HCT116 (cell line): Measurements from ENCODE around the gene GPC5. TPM values are rescaled to one million over a fixed set of nuclear protein-coding genes. Genes with fewer than 3 reads are reported as not detected.

Experiments
- ATAC-seq: fragments of 200-7000 bp; cut with Tn5 transposase; 2 replicates; pipeline ENCODE4 v1.9.1; 2020; ENCODE audit warnings: mild to moderate bottlenecking, moderate library complexity
- BruUV-seq: library from RNA; stranded (reverse); fragments of 400-500 nt; replicated peaks from 2 replicates; lab custom pipeline; 2021; lab: Mats Ljungman, UMichigan
- CTCF ChIA-PET: fragments of 300-600 bp; sonication (Branson Sonifier 250); formaldehyde crosslinking; loops from one replicate; lab custom pipeline; 2021; ENCODE audit warnings: antibody characterized with exemption; lab: Charles Lee
- POLR2A ChIA-PET: fragments of 300-600, 350-600 bp; sonication (Branson Sonifier 250); formaldehyde crosslinking; loops from one replicate; lab custom pipeline; 2021; ENCODE audit warnings: antibody characterized with exemption; lab: Charles Lee
- RAD21 ChIA-PET, 2 experiments: fragments of 300-600 bp; sonication (Branson Sonifier 250); formaldehyde crosslinking; loops; one replicate each; lab custom pipeline; 2023; ENCODE audit warnings: low total read pairs in 2 of 2; ENCODE audit not compliant: uncharacterized antibody in 2 of 2, unreplicated experiment in 2 of 2, low non-redundant PET in 1 of 2; lab: Charles Lee
- DNase-seq: peaks from one replicate; pipeline ENCODE4 v3.0.0-alpha.2; 2010; ENCODE audit warnings: low read depth, low spot score
- H2AFZ ChIP-seq: fragments of 200-600 bp; shearing (Covaris generic), sonication (generic); 2 replicates; pipeline ENCODE4 v1.6.1; 2017; ENCODE audit warnings: low read depth, mixed run types, mixed read lengths, antibody characterized with exemption, low read length; ENCODE audit not compliant: poor library complexity, severe bottlenecking
- H3K27ac ChIP-seq: 2 replicates; pipeline ENCODE4 v1.5.1; 2012; ENCODE audit warnings: low read depth, low read length
- H3K27me3 ChIP-seq: fragments of 200-600 bp; sonication (generic); 2 replicates; pipeline ENCODE4 v1.6.1; 2016; ENCODE audit warnings: mixed run types, low read length, mixed read lengths; ENCODE audit not compliant: insufficient read depth
- H3K36me3 ChIP-seq, 2 experiments: fragments of 200-500 bp in 1 of 2; fragments of 200-600 bp in 1 of 2; sonication (Bioruptor generic) in 1 of 2; sonication (generic) in 1 of 2; 2 replicates each; pipeline versions ENCODE4 v1.5.1 to v1.6.1; 2014 to 2016; ENCODE audit warnings: low read length in 2 of 2, inconsistent platforms in 1 of 2, mixed read lengths in 1 of 2, mixed run types in 1 of 2; ENCODE audit not compliant: insufficient read depth in 2 of 2, control insufficient read depth in 1 of 2
- H3K4me1 ChIP-seq, 2 experiments: fragments of 200-600 bp in 1 of 2; sonication (generic) in 1 of 2; 2 replicates each; pipeline versions ENCODE4 v1.5.1 to v1.6.1; 2012 to 2017; ENCODE audit warnings: low read length in 2 of 2, inconsistent platforms in 1 of 2, mild to moderate bottlenecking in 1 of 2, mixed read lengths in 1 of 2, mixed run types in 1 of 2, moderate library complexity in 1 of 2; ENCODE audit not compliant: insufficient read depth in 2 of 2, control insufficient read depth in 1 of 2
- H3K4me2 ChIP-seq: fragments of 200-600 bp; sonication (generic); 2 replicates; pipeline ENCODE4 v1.6.1; 2017; ENCODE audit warnings: mixed run types, low read length, mixed read lengths
- H3K4me3 ChIP-seq, 2 experiments: fragments of 200-600 bp in 1 of 2; sonication (generic) in 1 of 2; replicated peaks in 1 of 2; 2 replicates each; pipeline ENCODE4 v1.5.1; 2011 to 2016; ENCODE audit warnings: low read length in 2 of 2, control low read depth in 1 of 2, low read depth in 1 of 2, mild to moderate bottlenecking in 1 of 2, mixed read lengths in 1 of 2, mixed run types in 1 of 2
- H3K79me2 ChIP-seq: fragments of 200-600 bp; sonication (generic); 2 replicates; pipeline ENCODE4 v1.6.1; 2017; ENCODE audit warnings: mild to moderate bottlenecking, mixed run types, low read length, moderate library complexity, mixed read lengths; ENCODE audit not compliant: insufficient read depth
- H3K9ac ChIP-seq: fragments of 200-600 bp; sonication (generic); 2 replicates; pipeline ENCODE4 v1.6.1; 2016; ENCODE audit warnings: low read length, mixed read lengths
- H3K9me2 ChIP-seq: fragments of 200-600 bp; sonication (generic), shearing (Covaris generic); 2 replicates; pipeline ENCODE4 v1.6.1; 2017; ENCODE audit warnings: mixed run types, mild to moderate bottlenecking, moderate library complexity; ENCODE audit not compliant: insufficient read depth
- H3K9me3 ChIP-seq, 2 experiments: fragments of 200-500 bp in 1 of 2; fragments of 200-600 bp in 1 of 2; sonication (Bioruptor generic) in 1 of 2; sonication (generic) in 1 of 2; 2 replicates each; pipeline ENCODE4 v1.6.1; 2014 to 2017; ENCODE audit warnings: low read length in 2 of 2, mixed read lengths in 2 of 2, inconsistent platforms in 1 of 2, low read depth in 1 of 2, mild to moderate bottlenecking in 1 of 2, mixed run types in 1 of 2, moderate library complexity in 1 of 2; ENCODE audit not compliant: control insufficient read depth in 1 of 2, insufficient read depth in 1 of 2
- H4K20me1 ChIP-seq: fragments of 200-600 bp; sonication (generic), shearing (Covaris generic); 2 replicates; pipeline ENCODE4 v1.6.1; 2017; ENCODE audit warnings: mixed run types, mild to moderate bottlenecking, moderate library complexity; ENCODE audit not compliant: insufficient read depth
- CBX3 ChIP-seq: IDR thresholded peaks from 2 replicates; pipeline ENCODE4 v1.6.1; 2012; ENCODE audit warnings: low read depth
- CEBPB ChIP-seq: IDR thresholded peaks from 2 replicates; pipeline ENCODE4 v1.6.1; 2012; ENCODE audit warnings: low read depth
- CTCF ChIP-seq, 3 experiments: fragments of 200-600 bp in 1 of 3; sonication (generic) in 1 of 3; IDR thresholded peaks in 2 of 3; conservative IDR thresholded peaks in 1 of 3; 2 replicates each; pipeline ENCODE4 v1.5.1; 2012 to 2017; ENCODE audit warnings: low read depth in 2 of 3, low read length in 2 of 3, antibody characterized with exemption in 1 of 3, borderline replicate concordance in 1 of 3, control low read depth in 1 of 3, mild to moderate bottlenecking in 1 of 3, mixed read lengths in 1 of 3, mixed run types in 1 of 3, moderate library complexity in 1 of 3; ENCODE audit not compliant: insufficient read depth in 1 of 3
- EGR1 ChIP-seq: IDR thresholded peaks from 2 replicates; pipeline ENCODE4 v1.6.1; 2012; ENCODE audit warnings: low read depth
- ELF1 ChIP-seq: IDR thresholded peaks from 2 replicates; pipeline ENCODE4 v1.6.1; 2012; ENCODE audit warnings: low read depth, borderline replicate concordance
- EZH2 ChIP-seq: fragments of 200-600 bp; sonication (generic); IDR thresholded peaks from 2 replicates; pipeline ENCODE4 v1.6.1; 2017; ENCODE audit warnings: antibody characterized with exemption, mixed run types
- EZH2phosphoT487 ChIP-seq: fragments of 200-600 bp; IDR thresholded peaks from 2 replicates; pipeline ENCODE4 v1.6.1; 2018; ENCODE audit warnings: antibody characterized with exemption, borderline replicate concordance
- FOSL1 ChIP-seq: IDR thresholded peaks from 2 replicates; pipeline ENCODE4 v1.6.1; 2012; ENCODE audit warnings: low read depth
- JUND ChIP-seq: IDR thresholded peaks from 2 replicates; pipeline ENCODE4 v1.6.1; 2012
- MAX ChIP-seq: IDR thresholded peaks from 2 replicates; pipeline ENCODE4 v1.6.1; 2012
- POLR2A ChIP-seq: IDR thresholded peaks from 2 replicates; pipeline ENCODE4 v1.7.0; 2011; ENCODE audit warnings: borderline replicate concordance; ENCODE audit not compliant: insufficient read depth, insufficient read length; ENCODE audit errors: extremely low read depth
- POLR2AphosphoS5 ChIP-seq: IDR thresholded peaks from 2 replicates; pipeline ENCODE4 v1.6.1; 2011; ENCODE audit warnings: mild to moderate bottlenecking, low read depth, low read length, moderate library complexity
- SIN3A ChIP-seq: IDR thresholded peaks from 2 replicates; pipeline ENCODE4 v1.6.1; 2012; ENCODE audit warnings: low read depth
- SP1 ChIP-seq: IDR thresholded peaks from 2 replicates; pipeline ENCODE4 v1.6.1; 2012; ENCODE audit warnings: low read depth
- TCF7L2 ChIP-seq: IDR thresholded peaks from 2 replicates; pipeline ENCODE4 v1.7.0; 2011; ENCODE audit warnings: borderline replicate concordance, inconsistent platforms; ENCODE audit not compliant: insufficient read depth, insufficient read length; ENCODE audit errors: extremely low read depth
- YY1 ChIP-seq: IDR thresholded peaks from 2 replicates; pipeline ENCODE4 v1.6.1; 2011; ENCODE audit warnings: low read length, low read depth, moderate library complexity, mild to moderate bottlenecking; ENCODE audit not compliant: insufficient replicate concordance; ENCODE audit errors: extremely low read depth
- ZFX ChIP-seq: fragments of 450-650 bp; IDR thresholded peaks from 2 replicates; pipeline ENCODE4 v1.6.1; 2017
- ZNF274 ChIP-seq: fragments of 200-500 bp; sonication (Bioruptor generic); IDR thresholded peaks from 2 replicates; pipeline ENCODE4 v1.6.1; 2014; ENCODE audit warnings: mild to moderate bottlenecking, low read depth, low read length, inconsistent platforms
- intact Hi-C: fragments of 100-400 bp; cut with micrococcal nuclease; formaldehyde crosslinking; loops from 2 replicates; pipeline ENCODE4 v1.10.0; 2022
- total RNA-seq: library from RNA; stranded (reverse); gene quantifications from one replicate; pipeline ENCODE4 v1.2.1, GENCODE V29; 2021; ENCODE audit not compliant: unreplicated experiment

The GPC5 gene
- total RNA-seq, 1 experiment from 2014 or later: not detected

GRCh38 chr13:92270990-92271389 lies 872.6 kb downstream of the GPC5 start:
- no peak overlapping the region for H3K4me2 ChIP-seq
- ChIA-PET POLR2A (no interaction called here), CTCF (no interaction called here), RAD21 (no interaction called here)
- intact Hi-C loops: no loop called here
- H3K9ac ChIP-seq: no peak overlapping the region
- H3K4me3 ChIP-seq: no peak overlapping the region
- H4K20me1 ChIP-seq: no peaks in the 10 kb centered on the region
- H2AFZ ChIP-seq: no peak overlapping the region
- H3K79me2 ChIP-seq: no peaks in the 10 kb centered on the region
- no peaks in the 10 kb centered on the region for H3K27me3 ChIP-seq
- DNase-seq (no peak), ATAC-seq (no peak)
- H3K9me2 ChIP-seq: no peaks in the 10 kb centered on the region
- no TSS peak for BruUV-seq
- H3K4me1 ChIP-seq: no peaks in the 10 kb centered on the region
- H3K9me3 ChIP-seq: peaks cover 18 to 19% of the 10 kb centered on the region in 2 experiments; a peak in 2 of 4 replicates
- no peak for TF ChIP-seq ELF1
- TF ChIP-seq MAX: no peak
- no peak for TF ChIP-seq SIN3A
- no peak for TF ChIP-seq CBX3
- TF ChIP-seq JUND: no peak
- no peak for TF ChIP-seq CEBPB
- TF ChIP-seq ZFX: no peak
- no peak for TF ChIP-seq TCF7L2
- TF ChIP-seq YY1: no peak
- TF ChIP-seq CTCF (IDR thresholded peaks at IDR 0.05 in 2 of 3, conservative IDR thresholded peaks at IDR 0.05 in 1 of 3; ENCODE audit: borderline replicate concordance in 1 of 3, insufficient read depth in 1 of 3, low read depth in 2 of 3, low read length in 2 of 3): no peak
- TF ChIP-seq FOSL1: no peak
- no peak for TF ChIP-seq SP1
- no peak for TF ChIP-seq POLR2A
- TF ChIP-seq EZH2: no peak
- no peak for TF ChIP-seq EGR1
- no peak for TF ChIP-seq EZH2phosphoT487
- no peak for TF ChIP-seq POLR2AphosphoS5
- no peak for TF ChIP-seq ZNF274
- no peak overlapping the region for H3K27ac ChIP-seq
- no peaks in the 10 kb centered on the region for H3K36me3 ChIP-seq
